GM19193 (cell line): ENCODE measurements around the gene MYCBP.

Experiments used
- POLR2A ChIP-seq: IDR thresholded peaks from 4 replicates; pipeline ENCODE4 v1.6.1; 2011; ENCODE audit not compliant: insufficient read depth, insufficient read length; ENCODE audit errors: extremely low read depth

Gene MYCBP, protein sequence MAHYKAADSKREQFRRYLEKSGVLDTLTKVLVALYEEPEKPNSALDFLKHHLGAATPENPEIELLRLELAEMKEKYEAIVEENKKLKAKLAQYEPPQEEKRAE

DNA sequence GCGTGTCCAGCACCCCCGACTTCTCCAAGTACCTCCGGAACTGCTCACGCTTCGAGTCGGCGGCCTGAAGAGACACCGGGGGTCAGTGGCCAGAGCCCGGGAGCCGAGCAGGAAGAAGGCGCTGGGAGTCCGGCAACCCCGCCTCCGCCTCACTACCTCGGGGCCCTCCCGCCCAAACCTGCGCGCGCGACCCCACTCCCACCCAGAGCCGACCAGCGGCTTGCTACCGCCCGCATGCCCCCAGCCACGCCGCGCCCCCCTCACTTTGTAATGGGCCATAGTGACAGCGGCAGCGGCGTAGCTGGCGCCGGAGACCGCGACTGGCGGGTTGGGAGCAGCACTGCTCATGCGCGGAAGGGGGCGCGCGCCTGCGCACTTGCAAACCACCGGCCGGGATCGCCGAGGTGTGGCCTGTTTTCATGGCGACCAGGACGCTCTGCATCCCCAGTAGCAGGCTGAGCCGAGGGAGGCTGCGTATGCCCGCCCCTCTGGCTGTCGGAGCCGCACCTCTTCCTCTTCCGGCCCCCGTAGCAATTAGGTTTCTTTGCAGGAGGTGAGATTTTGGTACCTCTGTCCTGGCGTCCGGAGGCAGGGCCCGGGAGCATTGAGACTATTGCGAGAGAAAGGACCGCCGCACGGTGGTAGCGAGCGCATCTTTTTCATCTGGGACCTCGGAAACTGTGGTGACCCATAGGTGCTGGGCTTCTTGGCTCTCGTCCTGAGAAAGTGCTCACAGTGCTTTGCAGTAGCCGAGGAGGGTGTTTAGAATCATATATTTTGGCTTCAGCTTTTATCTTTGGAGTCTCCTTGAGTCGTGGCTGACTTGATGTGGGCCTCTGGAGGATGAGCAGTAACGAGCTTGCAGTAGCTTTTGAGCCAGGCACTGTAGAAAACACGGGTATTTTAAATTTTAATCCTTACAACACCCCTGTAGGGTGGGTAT is at the start of gene MYCBP:
Gene MYCBP, minus strand, starts transcription at position 322 of the 943 bp plus-strand sequence. Its CDS starts 43 bp downstream, at position 279.
- peak; percentile 85 for TF ChIP-seq POLR2A

DNA sequence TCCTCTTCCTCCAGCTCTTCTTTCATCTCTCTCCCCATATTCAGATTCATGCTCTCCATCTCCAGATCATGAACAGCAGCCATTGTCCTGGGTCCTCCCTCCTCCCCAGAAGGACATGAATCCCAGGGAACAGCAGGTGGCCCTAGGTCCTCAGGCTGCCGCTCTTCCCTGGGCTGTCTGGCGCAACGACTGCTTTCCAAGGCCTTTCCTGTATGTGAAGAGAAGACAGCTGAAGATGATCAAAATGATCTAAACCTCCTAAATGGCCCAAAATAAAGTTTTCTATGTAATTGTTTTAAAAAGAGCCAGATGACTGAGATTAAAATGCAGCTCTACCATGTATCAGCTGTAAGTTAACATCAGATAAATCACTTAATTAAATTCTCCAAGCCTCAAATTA is 46.0 kb upstream of the MYCBP start:
- TF ChIP-seq POLR2A: no peak

DNA sequence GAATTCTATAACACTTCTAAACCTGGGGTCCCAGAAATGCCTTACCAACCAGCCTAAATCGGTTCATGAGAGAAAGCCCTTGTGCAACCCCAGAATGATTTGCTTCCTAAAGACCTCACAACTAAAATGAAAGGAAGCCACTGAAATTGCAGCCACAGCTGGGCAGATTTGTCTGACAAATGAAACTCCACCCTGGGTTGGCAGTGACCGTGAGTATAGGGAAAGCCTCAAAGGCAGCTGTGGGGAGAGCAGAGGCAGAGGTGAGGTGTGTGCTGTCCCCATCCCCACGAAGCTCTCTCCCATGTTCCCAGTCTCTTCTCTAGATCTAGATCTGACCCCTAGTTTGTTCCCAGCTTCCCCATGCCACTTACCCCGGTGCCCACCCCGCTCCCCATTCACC is 45.4 kb upstream of the MYCBP start:
- no peak for TF ChIP-seq POLR2A

DNA sequence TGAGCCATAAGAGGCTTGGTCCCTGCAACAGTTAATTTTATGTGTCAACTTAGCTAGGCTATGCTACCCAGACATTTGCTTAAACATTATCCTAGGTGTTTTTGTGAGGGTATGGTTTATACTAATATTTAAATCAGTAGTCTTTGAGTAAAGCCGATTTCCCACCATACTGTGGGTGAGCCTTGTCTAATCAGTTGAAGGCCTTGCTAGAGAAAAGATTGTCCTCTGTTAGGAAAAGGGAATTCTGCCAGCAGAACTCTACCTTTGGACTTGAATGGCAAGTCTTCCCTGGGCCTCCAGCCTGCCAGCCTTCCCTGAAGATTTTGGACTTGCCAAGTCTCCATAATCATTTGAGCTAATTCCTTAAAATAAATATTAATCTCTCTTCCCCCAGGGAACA is 44.6 kb upstream of the MYCBP start:
- no peak for TF ChIP-seq POLR2A

DNA sequence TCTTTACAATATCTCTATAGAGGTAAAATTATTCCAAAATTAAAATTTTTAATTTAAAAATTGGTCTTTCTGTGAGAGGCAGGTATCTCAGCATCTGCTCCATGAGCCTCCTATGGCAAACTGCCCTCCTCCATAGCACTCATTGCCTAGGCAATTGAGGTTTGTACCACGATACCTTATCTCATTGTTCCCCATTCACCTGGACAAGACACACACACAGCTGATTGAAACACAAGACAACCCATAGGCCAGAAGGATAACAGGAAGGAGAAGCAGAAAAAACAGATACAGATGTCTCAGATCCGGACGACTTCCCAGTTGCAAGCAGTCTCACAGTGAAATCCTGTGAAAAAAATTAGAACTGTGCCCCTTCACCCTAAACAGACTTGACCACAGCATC is 44.2 kb upstream of the MYCBP start:
- TF ChIP-seq POLR2A: no peak

DNA sequence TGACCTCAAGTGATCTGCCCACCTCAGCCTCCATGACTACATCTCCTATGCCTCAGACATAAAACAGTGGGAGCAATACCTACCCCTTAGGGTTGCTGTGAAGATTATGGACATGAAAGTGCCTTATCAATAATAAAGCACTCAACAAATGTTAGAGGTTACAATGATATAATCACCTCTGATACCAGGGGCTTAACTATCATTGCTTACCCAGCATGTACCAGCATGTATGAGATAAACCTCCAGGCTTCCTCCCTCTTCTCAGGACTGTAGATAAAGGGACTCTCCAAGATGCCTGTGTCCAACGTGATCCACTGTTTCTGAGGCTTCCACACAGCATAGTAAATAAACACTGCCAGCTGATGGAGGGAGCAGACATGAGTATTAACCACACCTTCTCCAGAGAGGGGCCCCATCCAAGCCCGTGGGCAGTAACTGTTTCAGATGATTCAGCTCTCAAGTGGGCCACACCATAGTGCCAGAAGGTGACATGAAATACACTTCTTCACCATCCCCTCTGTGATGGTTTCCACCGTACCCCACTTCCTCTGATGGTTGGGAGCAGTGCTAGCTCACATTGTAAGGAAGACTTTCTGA is 42.3 kb upstream of the MYCBP start:
- TF ChIP-seq POLR2A: no peak

DNA sequence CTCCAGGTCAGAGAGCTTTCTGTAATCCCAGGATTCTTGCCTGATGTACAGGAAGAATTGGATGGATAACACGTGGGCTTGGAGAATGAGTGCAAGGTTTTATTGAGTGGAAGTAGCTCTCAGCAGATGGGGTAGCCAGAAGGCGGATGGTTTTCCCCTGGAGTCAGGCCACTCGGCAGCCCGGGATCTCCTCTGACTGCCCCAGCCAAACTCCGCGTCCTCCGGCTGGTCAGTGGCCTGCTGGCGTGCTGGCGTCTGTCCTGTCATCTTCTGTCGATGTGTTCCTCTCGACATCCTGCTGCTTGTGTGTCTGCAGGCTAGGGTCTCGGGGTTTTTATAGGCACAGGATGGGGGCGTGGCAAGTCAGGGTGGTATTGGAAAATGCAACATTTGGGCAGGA is 35.7 kb upstream of the MYCBP start:
- TF ChIP-seq POLR2A: no peak

DNA sequence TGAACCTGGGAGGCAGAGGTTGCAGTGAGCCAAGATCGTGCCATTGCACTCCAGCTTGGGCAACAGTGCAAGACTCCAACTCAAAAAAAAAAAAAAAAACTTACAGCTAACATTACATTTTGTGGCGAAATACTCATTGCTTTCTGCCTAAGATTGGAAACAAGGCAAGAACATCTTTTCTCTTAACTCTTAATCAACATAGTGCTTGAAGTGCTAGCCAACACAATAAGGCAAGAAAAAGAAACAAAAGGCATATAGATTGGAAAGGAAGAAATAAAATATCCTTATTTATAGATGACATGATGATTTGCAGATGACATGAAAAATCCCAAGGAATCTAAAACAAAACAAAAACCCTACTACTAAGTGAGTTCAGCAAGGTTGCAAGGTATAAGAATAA is 32.8 kb upstream of the MYCBP start:
- no peak for TF ChIP-seq POLR2A

DNA sequence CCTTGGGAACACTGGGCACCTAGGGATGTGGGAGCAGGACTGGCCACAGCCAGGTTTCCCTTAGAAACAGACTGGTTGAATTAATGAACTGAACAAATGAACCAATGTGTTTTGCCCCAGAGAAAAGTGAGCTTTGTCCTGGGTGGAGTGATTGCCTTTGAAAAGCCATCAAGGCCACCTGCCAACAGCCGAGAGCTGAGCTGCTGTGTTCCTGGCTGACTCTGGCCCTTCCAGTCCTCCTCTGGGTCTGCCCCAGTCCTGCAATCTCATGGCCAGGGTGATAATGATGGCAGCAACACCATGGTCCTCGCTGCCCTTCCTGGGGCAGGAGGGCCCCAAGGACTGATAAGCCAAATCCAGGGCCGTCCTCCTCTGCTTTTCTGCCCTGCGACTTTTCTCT is 26.4 kb upstream of the MYCBP start:
- no peak for TF ChIP-seq POLR2A

DNA sequence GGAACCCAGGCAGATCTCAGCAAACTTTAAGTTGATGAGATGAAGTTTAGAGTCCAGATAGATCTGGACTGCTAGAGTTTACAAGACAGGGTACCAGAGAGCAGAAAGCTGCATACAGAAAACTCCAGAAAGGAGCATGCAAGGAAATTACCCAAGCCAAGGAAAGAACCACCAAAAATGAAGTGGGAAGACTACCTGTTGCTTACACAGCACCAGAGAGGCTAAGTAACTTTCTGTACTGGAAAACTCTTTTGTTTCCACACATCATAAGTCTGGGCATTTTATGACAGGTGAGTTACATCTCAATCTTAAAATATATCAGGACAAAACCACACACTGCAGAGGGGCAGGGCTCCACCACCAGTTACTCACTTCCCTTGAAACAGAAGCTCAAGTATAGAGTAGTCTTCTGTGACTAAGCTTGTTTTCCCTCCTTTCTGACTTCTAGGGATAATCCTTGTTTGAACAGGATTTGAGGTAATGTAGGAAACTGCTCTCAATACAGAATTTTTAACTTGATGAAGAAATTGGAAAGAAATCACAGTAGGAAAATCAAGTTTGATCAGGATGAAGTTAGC is 25.6 kb upstream of the MYCBP start:
- TF ChIP-seq POLR2A: no peak

DNA sequence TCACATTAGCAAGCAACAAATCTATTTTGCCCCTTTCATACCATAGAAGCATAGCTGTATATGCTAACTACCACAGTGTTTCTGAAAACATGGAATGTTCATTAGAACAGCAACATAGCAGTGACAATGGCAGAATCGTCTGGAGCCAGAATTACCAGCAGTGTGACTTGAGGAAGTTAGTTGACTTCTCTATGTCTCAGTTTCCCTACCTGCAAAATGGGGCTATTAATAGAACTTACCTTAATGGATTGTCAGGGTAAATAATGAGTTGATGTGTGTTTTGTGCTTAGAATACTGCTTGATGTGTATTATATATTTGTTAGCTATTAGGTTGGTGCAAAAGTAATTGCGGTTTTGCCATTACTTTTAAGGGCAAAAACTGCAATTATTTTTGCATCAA is 23.0 kb upstream of the MYCBP start:
- TF ChIP-seq POLR2A: no peak

DNA sequence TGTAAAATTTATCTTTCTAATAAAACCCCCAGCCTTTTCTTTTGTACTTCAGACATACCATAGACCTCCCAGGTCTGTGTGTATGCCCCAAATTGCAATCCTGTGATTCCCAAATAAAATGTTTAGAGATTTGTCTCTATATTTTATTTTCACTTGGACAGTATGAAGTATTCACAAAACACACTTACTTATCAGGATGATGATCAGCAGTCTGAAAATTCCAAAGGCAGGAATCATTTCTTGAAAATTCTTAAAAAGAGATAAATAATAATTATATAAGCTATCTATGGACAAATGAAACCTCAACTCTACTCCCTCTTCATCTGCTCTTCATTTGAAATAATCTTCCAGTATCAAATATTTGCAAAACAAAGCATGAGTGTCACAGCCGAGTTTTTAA is 19.8 kb upstream of the MYCBP start:
- no peak for TF ChIP-seq POLR2A

DNA sequence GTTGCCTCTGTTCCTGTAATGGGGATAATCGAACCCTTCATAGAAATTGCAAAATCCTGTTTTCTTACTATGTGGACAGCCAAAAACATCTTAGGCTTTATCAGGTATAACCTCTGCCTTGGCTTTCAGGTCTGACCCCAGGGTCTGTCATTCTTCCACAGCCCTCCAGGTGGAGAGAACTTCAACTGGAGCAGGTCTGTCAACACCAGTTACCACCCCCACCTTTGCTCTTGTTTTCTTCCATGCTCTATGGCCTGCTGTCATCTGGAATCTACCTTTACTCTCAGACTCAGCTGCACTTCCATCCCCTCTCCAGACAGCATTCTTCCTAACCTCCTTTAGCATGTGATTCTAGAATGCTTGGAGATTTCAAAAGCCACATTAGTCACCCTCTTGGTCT is 18.6 kb upstream of the MYCBP start:
- no peak for TF ChIP-seq POLR2A

DNA sequence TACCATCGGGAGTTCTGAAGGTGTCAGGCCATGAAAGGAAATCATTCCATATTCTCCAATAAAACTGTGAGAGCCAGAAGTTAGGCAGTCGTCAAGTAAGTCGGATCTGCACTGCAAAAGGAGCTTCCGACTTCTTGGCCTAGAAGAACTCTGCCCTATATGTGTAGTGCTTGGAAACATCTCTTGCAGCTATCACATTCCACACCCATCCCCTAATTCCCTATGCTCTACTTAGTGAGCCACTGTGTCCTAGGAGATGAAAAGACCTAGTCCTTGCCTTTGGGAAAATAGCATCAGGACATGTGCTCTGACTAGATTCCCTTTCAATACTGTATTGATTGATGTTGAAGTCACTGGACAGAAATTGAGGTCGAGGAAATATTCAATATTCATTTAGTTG is 16.4 kb upstream of the MYCBP start:
- no peak for TF ChIP-seq POLR2A
